Inferior parietal cortex (tissue), 1 donor: Measurements from ENCODE around the gene BIN1.

Experiments
- DNase-seq: peaks from one replicate; pipeline ENCODE4 v3.0.0-alpha.2; 2016; ENCODE audit errors: extremely low spot score

Gene BIN1

GRCh38 chr2:127075821-127076220 lies 31.1 kb downstream of the BIN1 start:
- no peak for DNase-seq

GRCh38 chr2:127074936-127075335 lies 32.0 kb downstream of the BIN1 start:
- no peak for DNase-seq

GRCh38 chr2:127074358-127074757 lies 32.6 kb downstream of the BIN1 start:
- no peak for DNase-seq

- peak; percentile 75 for DNase-seq
Measured at GRCh38 chr2:127072970-127073369, 34.0 kb downstream of the BIN1 start.

- DNase-seq: no peak
Measured at GRCh38 chr2:127072396-127072795, 34.6 kb downstream of the BIN1 start.

GRCh38 chr2:127071901-127072328 lies 35.0 kb downstream of the BIN1 start:
- DNase-seq: no peak

- no peak for DNase-seq
Measured at GRCh38 chr2:127070221-127070620, 36.7 kb downstream of the BIN1 start.

- no peak for DNase-seq
Measured at GRCh38 chr2:127069536-127069935, 37.4 kb downstream of the BIN1 start.

- no peak for DNase-seq
Measured at GRCh38 chr2:127069003-127069402, 38.0 kb downstream of the BIN1 start.

GRCh38 chr2:127068351-127068741 lies 38.6 kb downstream of the BIN1 start:
- DNase-seq: no peak

- DNase-seq: peak; percentile 77
Measured at GRCh38 chr2:127067620-127068350, 39.2 kb downstream of the BIN1 start.

- no peak for DNase-seq
Measured at GRCh38 chr2:127066942-127067341, 40.0 kb downstream of the BIN1 start.

GRCh38 chr2:127065940-127066318 lies 41.0 kb downstream of the BIN1 start:
- no peak for DNase-seq

- no peak for DNase-seq
Measured at GRCh38 chr2:127065299-127065939, 41.5 kb downstream of the BIN1 start.

- no peak for DNase-seq
Measured at GRCh38 chr2:127064642-127065250, 42.2 kb downstream of the BIN1 start.

GRCh38 chr2:127063701-127064590 lies 43.0 kb downstream of the BIN1 start:
- no peak for DNase-seq

GRCh38 chr2:127061375-127062273 lies 45.3 kb downstream of the BIN1 start:
- no peak for DNase-seq

- no peak for DNase-seq
Measured at GRCh38 chr2:127060264-127060945, 46.5 kb downstream of the BIN1 start.

GRCh38 chr2:127059559-127059958 lies 47.4 kb downstream of the BIN1 start:
- no peak for DNase-seq

GRCh38 chr2:127058954-127059252 lies 48.1 kb downstream of the BIN1 start:
- no peak for DNase-seq
